HepG2 (cell line): ENCODE results near the gene ELL3. TPM values are rescaled to one million over a fixed set of nuclear protein-coding genes. Genes with fewer than 3 reads are reported as not detected.
A peak's percentile ranks its signal among the peaks of the same experiment; 100 is the strongest.

ENCODE experiments used
- ADNP ChIP-seq: sonication (generic); formaldehyde crosslinking; IDR thresholded peaks from 2 replicates; pipeline ENCODE4 v1.4.0; 2020; ENCODE audit warnings: missing genetic modification reagents
- BCLAF1 ChIP-seq: fragments of 450-650 bp; IDR thresholded peaks from 2 replicates; pipeline ENCODE4 v1.6.1; 2017; ENCODE audit warnings: mild to moderate bottlenecking
- CBFB ChIP-seq: sonication (generic); formaldehyde crosslinking; IDR thresholded peaks from 2 replicates; pipeline ENCODE4 v1.4.0; 2020; ENCODE audit warnings: missing genetic modification reagents
- HMG20A ChIP-seq: IDR thresholded peaks from 2 replicates; pipeline ENCODE4 v1.6.1; 2016; ENCODE audit warnings: borderline replicate concordance
- IRF2 ChIP-seq: IDR thresholded peaks from 2 replicates; pipeline ENCODE4 v1.6.1; 2018; ENCODE audit warnings: missing genetic modification reagents, missing compliant biosample characterization
- KDM5B ChIP-seq: sonication (generic); formaldehyde crosslinking; IDR thresholded peaks from 2 replicates; pipeline ENCODE4 v1.4.0; 2020; ENCODE audit warnings: missing genetic modification reagents, mild to moderate bottlenecking, borderline replicate concordance
- MEIS1 ChIP-seq: sonication (generic); formaldehyde crosslinking; IDR thresholded peaks from 2 replicates; pipeline ENCODE4 v1.9.0; 2021; ENCODE audit warnings: mild to moderate bottlenecking, missing genetic modification reagents, moderate library complexity, borderline replicate concordance
- PAF1 ChIP-seq: IDR thresholded peaks from 2 replicates; pipeline ENCODE4 v1.6.1; 2016; ENCODE audit warnings: missing genetic modification reagents, missing compliant biosample characterization
- PATZ1 ChIP-seq: sonication (generic); formaldehyde crosslinking; IDR thresholded peaks from 2 replicates; pipeline ENCODE4 v1.4.0; 2020; ENCODE audit warnings: missing genetic modification reagents
- PHF5A ChIP-seq: IDR thresholded peaks from one replicate; pipeline ENCODE4 v1.6.1; 2018; ENCODE audit warnings: low read depth, missing genetic modification reagents; ENCODE audit not compliant: unreplicated experiment
- RBFOX2 ChIP-seq: fragments of 200-400 bp; formaldehyde crosslinking; IDR thresholded peaks from 2 replicates; pipeline ENCODE4 v1.6.1; 2017; ENCODE audit warnings: low read depth, mild to moderate bottlenecking, low read length
- SALL1 ChIP-seq: sonication (generic); formaldehyde crosslinking; IDR thresholded peaks from 2 replicates; pipeline ENCODE4 v1.8.0; 2022; ENCODE audit warnings: mild to moderate bottlenecking, missing genetic modification reagents
- SIX4 ChIP-seq: sonication (generic); formaldehyde crosslinking; IDR thresholded peaks from 2 replicates; pipeline ENCODE4 v1.4.0; 2020; ENCODE audit warnings: missing genetic modification reagents
- SP140L ChIP-seq: sonication (generic); formaldehyde crosslinking; IDR thresholded peaks from 2 replicates; pipeline ENCODE4 v1.4.0; 2020; ENCODE audit warnings: missing genetic modification reagents, borderline replicate concordance
- ZNF160 ChIP-seq: sonication (generic); formaldehyde crosslinking; IDR thresholded peaks from 2 replicates; pipeline ENCODE4 v1.8.0; 2022; ENCODE audit warnings: mild to moderate bottlenecking, inconsistent platforms, missing genetic modification reagents
- ZNF296 ChIP-seq: sonication (generic); formaldehyde crosslinking; conservative IDR thresholded peaks from 2 replicates; pipeline ENCODE4 v1.5.0; 2020; ENCODE audit warnings: mild to moderate bottlenecking, missing genetic modification reagents
- ZNF580 ChIP-seq: IDR thresholded peaks from 2 replicates; pipeline ENCODE4 v1.6.1; 2016; ENCODE audit warnings: low read depth, borderline replicate concordance
- ZNF746 ChIP-seq: sonication (generic); formaldehyde crosslinking; IDR thresholded peaks from 2 replicates; pipeline ENCODE4 v1.8.0; 2022; ENCODE audit warnings: mild to moderate bottlenecking, missing genetic modification reagents
- ZSCAN30 ChIP-seq: sonication (generic); formaldehyde crosslinking; IDR thresholded peaks from 2 replicates; pipeline ENCODE4 v1.5.0; 2020; ENCODE audit warnings: mild to moderate bottlenecking, missing genetic modification reagents
- polyA plus RNA-seq, 8 experiments: library from polyadenylated mRNA; depleted of rRNA in 3 of 8; stranded (reverse) in 7 of 8; unstranded in 1 of 8; fragments of >200 nt; fragmentation: Illumina TruSeq in 4 of 8; extraction: Trizol in 4 of 8; gene quantifications; 2 replicates each; pipeline versions ENCODE4 v1.2.1 to v1.2.3, GENCODE V29; 2011 to 2016; ENCODE audit warnings: low read depth in 4 of 8, missing spikeins in 1 of 8, mixed read lengths in 1 of 8; ENCODE audit not compliant: insufficient read depth in 1 of 8
- total RNA-seq, 5 experiments: library from RNA; depleted of rRNA; stranded (reverse); fragments of >200 nt; fragmentation: Illumina TruSeq; extraction: Trizol; gene quantifications; 2 replicates each; pipeline ENCODE4 v1.2.3, GENCODE V29; 2016; ENCODE audit warnings: low read depth in 1 of 5
- TF ChIP-seq, protein P1 (sequence below): sonication (generic); formaldehyde crosslinking; IDR thresholded peaks from 2 replicates; pipeline ENCODE4 v1.8.0; 2022; ENCODE audit warnings: mild to moderate bottlenecking, missing genetic modification reagents, borderline replicate concordance
- TF ChIP-seq, protein P2 (sequence below): sonication (generic); formaldehyde crosslinking; IDR thresholded peaks from 2 replicates; pipeline ENCODE4 v1.8.0; 2022; ENCODE audit warnings: missing genetic modification reagents, low read depth, mild to moderate bottlenecking, borderline replicate concordance

ELL3 gene
- total and polyA plus RNA-seq, 2 of the 13 experiments (the other 11 are each of a cell fraction or from before 2014, with no cell fraction given) = 6.1 to 8.8 TPM

GRCh38 chr15:43777267-43777914 lies 625 bp upstream of the ELL3 start (continued):
- TF ChIP-seq BCLAF1 = no peak
- TF ChIP-seq RBFOX2 = peak; percentile 51
- TF ChIP-seq, protein P1, sequence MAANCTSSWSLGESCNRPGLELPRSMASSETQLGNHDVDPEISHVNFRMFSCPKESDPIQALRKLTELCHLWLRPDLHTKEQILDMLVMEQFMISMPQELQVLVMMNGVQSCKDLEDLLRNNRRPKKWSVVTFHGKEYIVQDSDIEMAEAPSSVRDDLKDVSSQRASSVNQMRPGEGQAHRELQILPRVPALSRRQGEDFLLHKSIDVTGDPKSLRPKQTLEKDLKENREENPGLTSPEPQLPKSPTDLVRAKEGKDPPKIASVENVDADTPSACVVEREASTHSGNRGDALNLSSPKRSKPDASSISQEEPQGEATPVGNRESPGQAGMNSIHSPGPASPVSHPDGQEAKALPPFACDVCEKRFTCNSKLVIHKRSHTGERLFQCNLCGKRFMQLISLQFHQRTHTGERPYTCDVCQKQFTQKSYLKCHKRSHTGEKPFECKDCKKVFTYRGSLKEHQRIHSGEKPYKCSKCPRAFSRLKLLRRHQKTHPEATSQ (CRISPR knock-in tag) = no peak
- no peak for TF ChIP-seq PHF5A
- peak; percentile 77; the same call in 1 of the 2 replicates for TF ChIP-seq ZNF580
- TF ChIP-seq ZSCAN30 (CRISPR knock-in tag) = no peak
- no peak for TF ChIP-seq PAF1 (CRISPR knock-in tag)
- peak; percentile 82; the same call in 1 of the 2 replicates for TF ChIP-seq ZNF746 (CRISPR knock-in tag)
- TF ChIP-seq PATZ1 (CRISPR knock-in tag) = no peak; the same call in 1 of the 2 replicates
- TF ChIP-seq, protein P2, sequence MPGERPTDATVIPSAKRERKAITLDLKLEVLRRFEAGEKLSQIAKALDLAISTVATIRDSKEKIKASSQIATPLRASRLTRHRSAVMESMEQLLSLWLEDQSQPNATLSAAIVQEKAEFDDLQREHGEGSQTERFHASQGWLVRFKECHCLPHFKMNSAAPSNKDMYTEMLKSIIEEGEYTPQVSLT (CRISPR knock-in tag) = no peak
- TF ChIP-seq IRF2 (CRISPR knock-in tag) = peak; percentile 29; the same call in 1 of the 2 replicates
- peak; percentile 56; the same call in 1 of the 2 replicates for TF ChIP-seq CBFB (CRISPR knock-in tag)
- peak; percentile 61 for TF ChIP-seq MEIS1 (CRISPR knock-in tag)
- no peak for TF ChIP-seq SP140L (CRISPR knock-in tag)
- no peak for TF ChIP-seq ZNF160 (CRISPR knock-in tag)
- TF ChIP-seq SALL1 = peak; percentile 81
- no peak for TF ChIP-seq SIX4 (CRISPR knock-in tag)
- TF ChIP-seq HMG20A (CRISPR knock-in tag) = no peak
- TF ChIP-seq ADNP (CRISPR knock-in tag) = 0 out of 2 replicates have a peak, but pooled peaks have one; percentile 55
- TF ChIP-seq KDM5B (CRISPR knock-in tag) = peak; percentile 70; the same call in 1 of the 2 replicates
- 0 out of 2 replicates have a peak, but pooled peaks have one; percentile 72 for TF ChIP-seq ZNF296 (CRISPR knock-in tag)
